Thoracic aorta (tissue), 2 donors: ENCODE measurements around the gene FAM170B. TPM values are rescaled to one million over a fixed set of nuclear protein-coding genes. Genes with fewer than 3 reads are reported as not detected.

Source experiments
- ATAC-seq: fragments of 150-250 bp; one replicate; pipeline ENCODE4 v1.8.0; 2017; ENCODE audit warnings: low read depth; ENCODE audit not compliant: insufficient number of reproducible peaks, low FRiP score
- DNase-seq: peaks from one replicate; pipeline ENCODE4 v3.0.0-alpha.2; 2020; ENCODE audit warnings: low spot score
- H3K27ac ChIP-seq, 2 donors: fragments of 200-600 bp; sonication (generic); 1 replicate in 1 of 2; 2 replicates in 1 of 2; pipeline ENCODE4 v1.5.1; 2016; ENCODE audit warnings: mild to moderate bottlenecking in 2 of 2, moderate library complexity in 2 of 2
- H3K27me3 ChIP-seq: fragments of 200-600 bp; sonication (generic); replicated peaks from 2 replicates; pipeline ENCODE4 v1.6.0; 2016; ENCODE audit warnings: mild to moderate bottlenecking; ENCODE audit not compliant: insufficient read depth
- H3K36me3 ChIP-seq: fragments of 200-600 bp; sonication (generic); one replicate; pipeline ENCODE4 v1.5.1; 2016
- H3K4me1 ChIP-seq, 2 donors: fragments of 200-600 bp; sonication (generic); 1 replicate in 1 of 2; 2 replicates in 1 of 2; pipeline versions ENCODE4 v1.5.1 to v1.6.0; 2016; ENCODE audit warnings: low read depth in 2 of 2, mild to moderate bottlenecking in 1 of 2; ENCODE audit not compliant: control insufficient read depth in 1 of 2
- H3K4me3 ChIP-seq: fragments of 200-600 bp; sonication (generic); 2 replicates; pipeline ENCODE4 v1.5.1; 2016; ENCODE audit warnings: mild to moderate bottlenecking
- H3K9me3 ChIP-seq: fragments of 200-600 bp; sonication (generic); 2 replicates; pipeline ENCODE4 v1.5.1; 2016
- CTCF ChIP-seq: fragments of 200-600 bp; sonication (generic); IDR thresholded peaks from one replicate; pipeline ENCODE4 v1.5.1; 2019; ENCODE audit warnings: antibody characterized with exemption
- total RNA-seq, 2 donors: library from RNA; depleted of rRNA; stranded (reverse); fragments of >200 nt; gene quantifications; one replicate each; pipeline versions ENCODE4 v1.1.0 to v1.2.3, GENCODE V29; 2016

The FAM170B gene
- total RNA-seq, 2 donors from 2014 or later: not detected

DNA sequence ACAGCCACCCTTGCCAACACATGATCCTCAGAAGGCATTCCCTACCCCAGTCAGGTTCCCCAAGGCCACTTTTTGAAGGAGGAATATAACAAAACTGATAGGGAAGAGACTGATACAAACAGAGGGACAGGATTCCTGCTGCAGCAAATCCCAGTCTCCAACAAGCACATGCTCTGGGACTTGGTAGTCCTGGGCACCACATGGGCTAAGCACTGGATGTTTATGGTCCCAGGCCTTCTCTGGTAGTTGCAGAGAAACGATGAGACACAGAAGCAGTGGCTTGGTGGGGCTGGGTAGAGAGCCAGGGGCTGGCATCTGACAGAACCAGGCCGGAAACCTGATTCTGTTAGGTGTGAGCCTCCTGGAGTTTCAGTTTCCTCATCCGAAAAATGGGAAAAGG lies 21.7 kb downstream of the FAM170B start:
- Histone ChIP-seq H3K36me3 (no peaks in the 10 kb centered on the region), H3K4me1 (peaks cover 34 to 82% of the 10 kb centered on the region in 2 donors), H3K4me3 (no peak overlapping the region), H3K27ac (peak overlapping the region in 1 of 2 donors; percentile 69), H3K27me3 (no peaks in the 10 kb centered on the region), H3K9me3 (no peaks in the 10 kb centered on the region)
- ATAC-seq: no peak
- no peak for DNase-seq
- TF ChIP-seq CTCF: no peak

DNA sequence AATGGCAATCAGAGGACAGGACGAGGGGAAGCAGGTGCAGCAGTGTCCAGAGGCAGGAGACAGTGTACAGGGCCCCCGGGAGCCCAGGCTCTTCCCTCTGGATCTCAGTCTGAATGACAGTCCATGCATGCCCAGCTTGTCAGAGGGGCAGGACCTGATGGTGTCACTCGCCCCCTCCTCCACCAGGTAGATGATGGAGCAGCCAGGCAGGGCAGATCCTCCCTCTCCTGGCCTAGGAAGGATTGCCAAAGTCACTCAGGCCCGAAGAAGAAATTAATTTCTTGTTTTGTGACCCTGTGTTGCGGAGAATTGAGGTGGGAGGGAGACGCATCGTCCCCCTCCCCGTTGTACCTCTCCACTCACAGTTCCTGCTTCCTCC lies 22.5 kb downstream of the FAM170B start:
- TF ChIP-seq CTCF: no peak
- Histone ChIP-seq H3K4me3 (no peak overlapping the region), H3K27me3 (no peaks in the 10 kb centered on the region), H3K4me1 (peaks cover 42 to 83% of the 10 kb centered on the region in 2 donors), H3K27ac (peak overlapping the region; percentile 46 to 69), H3K9me3 (no peaks in the 10 kb centered on the region), H3K36me3 (no peaks in the 10 kb centered on the region)
- DNase-seq (no peak), ATAC-seq (no peak)

DNA sequence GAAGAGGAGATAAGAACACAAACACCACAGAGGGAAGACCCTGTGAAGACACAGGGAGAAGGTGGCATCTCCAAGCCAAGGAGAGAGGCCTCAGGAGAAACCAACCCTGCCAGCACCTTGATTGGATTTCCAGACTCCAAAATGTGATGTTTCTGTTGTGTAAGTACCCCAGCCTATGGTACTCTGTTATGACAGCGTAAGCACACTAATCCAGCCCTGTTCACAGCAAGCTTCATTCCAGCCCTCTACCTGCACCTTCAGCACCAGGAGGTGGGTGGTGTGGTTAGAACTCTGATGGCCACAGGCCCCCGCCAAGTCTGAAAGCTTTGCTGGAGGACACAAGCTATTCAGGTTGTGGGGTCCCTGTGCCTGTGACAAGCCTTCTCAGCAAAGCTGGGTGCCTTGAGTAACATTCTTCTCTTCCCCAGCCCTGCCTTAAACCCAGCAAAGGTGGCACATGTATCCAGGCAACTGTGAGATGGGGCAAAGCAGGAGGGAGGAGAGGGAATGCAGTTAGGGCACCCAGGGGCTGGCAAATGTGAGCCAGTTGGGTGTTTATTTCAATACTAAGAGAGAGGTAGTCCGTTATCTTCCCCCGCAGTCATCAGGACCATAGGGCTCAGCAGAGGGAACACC lies 23.0 kb downstream of the FAM170B start:
- no peaks in the 10 kb centered on the region for H3K9me3 ChIP-seq
- H3K4me3 ChIP-seq: no peak overlapping the region
- ATAC-seq (no peak), DNase-seq (no peak)
- no peak for TF ChIP-seq CTCF
- H3K27ac ChIP-seq: peak overlapping the region; percentile 46 to 69
- peaks cover 47 to 87% of the 10 kb centered on the region in 2 donors for H3K4me1 ChIP-seq
- H3K36me3 ChIP-seq: no peaks in the 10 kb centered on the region
- H3K27me3 ChIP-seq: no peaks in the 10 kb centered on the region

GRCh38 chr10:49109669-49110340 lies 24.0 kb downstream of the FAM170B start:
- Histone ChIP-seq H3K4me1 (peaks cover 56 to 97% of the 10 kb centered on the region in 2 donors), H3K27ac (peak overlapping the region; percentile 46 to 69), H3K27me3 (no peaks in the 10 kb centered on the region), H3K36me3 (no peaks in the 10 kb centered on the region), H3K9me3 (no peaks in the 10 kb centered on the region), H3K4me3 (peak overlapping the region; percentile 44)
- ATAC-seq: no peak
- DNase-seq: no peak
- TF ChIP-seq CTCF: no peak

GRCh38 chr10:49108656-49109055 lies 25.2 kb downstream of the FAM170B start:
- Histone ChIP-seq H3K27ac (peak overlapping the region; percentile 46 to 69), H3K4me3 (no peak overlapping the region), H3K4me1 (peaks cover 57 to 100% of the 10 kb centered on the region in 2 donors), H3K36me3 (no peaks in the 10 kb centered on the region), H3K27me3 (no peaks in the 10 kb centered on the region), H3K9me3 (no peaks in the 10 kb centered on the region)
- no peak for DNase-seq
- no peak for TF ChIP-seq CTCF
- no peak for ATAC-seq
